GM21381 (cell line): Measurements from ENCODE around the gene RGS12.

Experiments
- ATAC-seq: cut with Tn5 transposase; IDR thresholded peaks from one replicate; pipeline ENCODE4 v1.9.1; 2021; ENCODE audit warnings: mild to moderate bottlenecking, moderate library complexity; ENCODE audit not compliant: unreplicated experiment

Gene RGS12

DNA sequence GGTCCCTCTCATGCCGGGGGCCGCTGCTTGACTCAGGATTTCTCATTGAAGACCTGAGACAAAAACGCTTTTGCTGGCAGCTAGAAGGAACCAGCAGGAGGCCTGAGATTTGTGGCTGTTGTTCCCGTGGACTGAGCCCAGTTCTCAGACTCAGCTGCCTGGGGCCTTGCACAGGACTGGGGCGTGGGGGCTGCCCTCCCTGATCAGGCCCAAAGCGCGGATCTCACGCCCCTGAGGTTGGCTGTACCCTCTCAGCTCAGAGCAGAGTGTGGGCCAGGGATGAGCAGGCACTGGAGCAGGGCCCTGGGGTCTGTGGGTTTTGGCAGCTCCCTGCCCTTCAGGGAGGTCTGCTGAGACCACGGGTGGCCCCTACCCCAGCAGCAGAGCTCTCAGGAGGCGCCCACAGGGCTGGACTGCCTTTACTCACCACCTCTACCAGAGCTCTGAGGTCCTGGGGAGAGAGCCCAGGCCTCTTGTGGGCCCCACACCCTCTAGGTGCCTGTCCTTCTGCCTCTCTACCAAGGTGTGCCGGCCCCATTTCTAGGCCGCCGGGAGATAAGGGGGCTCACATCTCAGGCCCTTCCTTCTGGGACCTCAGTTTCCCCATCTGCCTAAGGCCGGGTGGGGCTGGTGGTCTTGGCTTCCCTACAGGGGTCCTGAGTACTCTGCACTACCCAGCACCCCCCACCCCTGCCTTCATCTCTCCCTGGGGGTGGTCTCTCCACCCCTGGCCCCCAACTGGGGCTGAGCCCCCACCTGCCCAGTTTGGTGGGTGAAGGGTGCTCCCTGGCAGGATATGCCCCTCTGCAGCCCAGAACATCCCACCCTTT lies 38.3 kb upstream of the RGS12 start:
- no peak for ATAC-seq

DNA sequence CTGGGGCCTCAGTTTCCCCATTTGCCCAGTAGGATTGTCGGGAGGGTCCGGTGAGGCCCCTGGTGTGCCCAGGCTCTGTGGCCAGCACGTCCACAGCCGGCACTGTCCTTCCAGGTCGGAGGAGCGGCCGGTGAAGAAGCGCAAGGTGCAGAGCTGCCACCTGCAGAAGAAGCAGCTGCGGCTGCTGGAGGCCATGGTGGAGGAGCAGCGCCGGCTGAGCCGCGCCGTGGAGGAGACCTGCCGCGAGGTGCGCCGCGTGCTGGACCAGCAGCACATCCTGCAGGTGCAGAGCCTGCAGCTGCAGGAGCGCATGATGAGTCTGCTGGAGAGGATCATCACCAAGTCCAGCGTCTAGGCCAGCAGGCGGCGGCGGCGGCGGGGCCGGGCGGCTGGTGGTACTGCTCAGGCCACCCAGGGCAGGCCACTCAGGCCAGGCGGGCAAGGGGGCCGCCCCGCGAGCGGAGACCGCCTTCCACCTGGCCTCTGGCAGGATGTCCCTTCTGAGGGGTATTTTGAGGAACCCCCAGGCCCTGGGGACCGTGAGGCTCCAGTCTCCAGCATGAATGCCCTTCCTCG lies 37.1 kb upstream of the RGS12 start:
- no peak for ATAC-seq

DNA sequence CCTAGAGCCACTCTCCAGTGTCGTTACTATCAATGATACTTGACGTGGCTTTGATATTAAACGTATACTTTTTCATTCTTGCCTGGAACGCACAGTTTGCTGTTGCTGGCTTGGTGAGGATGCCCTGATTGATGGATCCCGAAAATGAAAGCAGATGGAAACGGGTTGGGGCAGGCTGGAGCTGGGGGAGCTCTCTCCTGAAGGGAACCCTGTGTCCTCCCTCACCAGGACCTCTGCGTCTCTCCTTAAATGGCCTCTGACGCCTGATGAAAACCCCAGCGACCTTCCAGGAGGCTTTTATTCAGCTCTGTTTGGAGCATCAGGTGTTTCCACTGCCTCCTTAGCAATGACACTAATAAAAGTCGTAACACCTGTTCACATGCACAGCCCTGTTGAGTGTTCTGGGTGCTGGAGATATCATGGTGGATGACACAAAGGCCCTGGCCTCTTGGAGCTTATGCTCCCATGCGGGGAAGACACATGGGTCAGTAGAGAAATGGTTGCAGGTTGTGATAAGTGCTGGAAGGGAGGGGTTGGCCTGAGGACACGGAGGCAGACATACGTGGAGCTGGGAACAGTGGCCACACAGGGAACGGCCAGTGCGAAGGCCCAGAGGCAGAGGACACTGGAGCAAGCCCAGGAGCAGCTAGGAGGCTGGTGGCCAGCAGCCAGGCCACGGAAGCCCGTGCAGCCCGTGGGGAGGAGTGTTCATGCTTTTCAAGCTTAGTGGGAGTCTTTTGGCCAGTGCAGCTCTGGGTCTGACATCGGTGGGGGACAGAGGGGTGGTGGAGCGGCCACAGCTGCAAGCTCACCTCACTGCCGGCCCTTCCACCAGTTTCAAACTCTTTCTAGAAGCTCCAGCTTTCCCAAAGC lies 36.4 kb upstream of the RGS12 start:
- no peak for ATAC-seq

DNA sequence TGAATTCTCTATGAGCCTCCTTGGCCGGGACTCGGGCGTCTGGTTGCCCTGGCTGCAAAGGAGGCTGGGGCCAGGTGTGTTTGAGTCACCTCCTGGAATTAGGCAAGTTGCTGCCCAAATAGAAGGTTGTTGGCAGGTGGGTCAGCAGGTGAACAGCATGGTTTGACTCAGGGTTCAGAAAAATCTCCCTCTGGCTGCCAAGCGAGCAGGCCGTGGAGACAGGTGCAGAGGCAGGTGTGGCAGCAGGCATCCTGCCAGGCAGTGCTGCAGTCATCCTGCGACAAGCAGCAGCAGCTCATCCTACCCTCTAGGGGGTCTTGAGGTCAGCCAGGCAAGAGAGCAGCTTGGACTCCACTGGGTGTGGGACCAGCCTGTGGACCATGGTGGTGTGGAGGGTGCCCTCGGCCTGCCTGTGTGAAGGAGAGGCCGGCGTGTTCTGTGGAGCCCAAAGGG lies 35.7 kb upstream of the RGS12 start:
- no peak for ATAC-seq

DNA sequence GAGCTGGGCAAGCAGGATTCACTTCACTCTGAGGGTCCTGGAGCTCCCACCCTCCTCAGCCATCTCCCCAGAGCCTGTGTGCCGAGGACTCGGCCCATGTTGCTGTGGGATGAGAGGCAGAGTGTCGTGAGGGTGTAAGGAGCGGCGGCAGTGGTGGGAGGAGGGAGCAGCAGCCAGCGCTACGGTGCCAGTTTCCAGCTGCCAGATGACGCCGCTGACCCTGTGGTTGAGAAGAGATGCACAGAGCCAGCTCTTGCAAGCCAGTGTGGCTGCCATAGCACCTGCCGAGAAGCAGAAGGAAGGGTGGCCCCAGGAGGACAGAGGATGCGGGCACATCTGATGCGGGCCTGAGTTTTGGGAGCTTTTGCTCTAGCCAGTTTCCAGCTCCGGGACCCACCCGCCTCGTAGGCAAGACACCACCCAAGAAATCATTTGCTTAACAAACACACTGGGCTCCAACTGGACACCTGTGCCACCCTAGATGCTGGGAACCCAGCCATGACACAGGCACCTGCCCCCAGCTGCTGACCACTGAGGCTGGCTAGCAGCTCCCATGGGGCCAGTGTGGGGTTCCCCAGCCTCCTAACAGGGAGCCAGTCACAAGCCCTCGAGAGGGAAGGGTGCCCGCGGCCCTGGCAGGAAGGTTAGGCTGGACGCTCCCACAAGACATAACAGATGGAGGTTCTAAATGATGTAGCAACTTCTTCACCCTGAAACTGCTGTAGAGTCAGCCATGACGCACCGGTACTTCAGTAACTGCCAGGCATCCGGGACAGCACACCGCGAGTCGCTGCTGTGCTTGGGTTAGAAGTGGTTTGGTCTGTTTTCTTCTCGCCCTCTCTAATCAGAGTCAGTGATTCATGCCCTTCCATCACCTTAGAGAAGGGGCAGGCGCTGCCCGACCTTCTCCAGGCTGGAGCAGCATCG lies 35.0 kb upstream of the RGS12 start:
- ATAC-seq, result peak; percentile 46

DNA sequence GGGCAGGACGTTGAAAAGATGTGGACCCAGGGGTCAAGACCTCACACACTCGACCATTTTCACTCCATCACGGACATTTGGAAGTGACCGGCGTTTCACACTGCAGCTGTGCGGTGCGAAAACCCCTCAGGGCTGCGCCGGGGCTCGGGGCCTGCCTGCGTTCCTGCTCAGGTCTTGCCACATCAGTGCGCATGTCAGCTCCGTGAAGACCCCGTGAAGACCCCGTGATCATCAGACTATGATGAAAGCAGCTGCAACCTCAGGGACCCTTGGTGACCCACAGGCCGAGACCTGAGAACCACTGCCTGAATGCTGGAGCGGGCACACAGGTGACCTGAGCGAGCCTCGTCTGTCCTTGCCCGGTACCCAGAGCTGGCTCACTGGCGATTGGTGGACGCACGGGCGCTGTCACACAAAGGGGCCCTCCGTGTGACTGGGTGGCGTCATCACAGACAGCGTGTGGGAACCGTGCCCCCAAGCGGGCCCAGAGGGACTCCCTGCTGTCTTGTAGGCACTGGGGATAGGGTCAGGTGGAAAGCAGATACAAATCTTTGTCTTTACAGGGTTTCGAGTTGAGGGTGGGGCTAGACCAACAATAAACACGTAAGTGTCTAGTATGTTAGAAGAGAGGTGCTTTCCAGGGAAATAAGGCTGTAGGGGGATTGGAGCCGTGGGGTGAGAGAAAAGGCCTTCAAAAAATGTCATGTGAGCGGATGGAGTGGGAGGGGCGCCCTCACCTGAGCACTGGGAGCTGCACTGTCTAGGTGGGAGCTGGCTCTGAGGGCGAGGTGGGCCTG lies 31.2 kb upstream of the RGS12 start:
- ATAC-seq, result no peak

DNA sequence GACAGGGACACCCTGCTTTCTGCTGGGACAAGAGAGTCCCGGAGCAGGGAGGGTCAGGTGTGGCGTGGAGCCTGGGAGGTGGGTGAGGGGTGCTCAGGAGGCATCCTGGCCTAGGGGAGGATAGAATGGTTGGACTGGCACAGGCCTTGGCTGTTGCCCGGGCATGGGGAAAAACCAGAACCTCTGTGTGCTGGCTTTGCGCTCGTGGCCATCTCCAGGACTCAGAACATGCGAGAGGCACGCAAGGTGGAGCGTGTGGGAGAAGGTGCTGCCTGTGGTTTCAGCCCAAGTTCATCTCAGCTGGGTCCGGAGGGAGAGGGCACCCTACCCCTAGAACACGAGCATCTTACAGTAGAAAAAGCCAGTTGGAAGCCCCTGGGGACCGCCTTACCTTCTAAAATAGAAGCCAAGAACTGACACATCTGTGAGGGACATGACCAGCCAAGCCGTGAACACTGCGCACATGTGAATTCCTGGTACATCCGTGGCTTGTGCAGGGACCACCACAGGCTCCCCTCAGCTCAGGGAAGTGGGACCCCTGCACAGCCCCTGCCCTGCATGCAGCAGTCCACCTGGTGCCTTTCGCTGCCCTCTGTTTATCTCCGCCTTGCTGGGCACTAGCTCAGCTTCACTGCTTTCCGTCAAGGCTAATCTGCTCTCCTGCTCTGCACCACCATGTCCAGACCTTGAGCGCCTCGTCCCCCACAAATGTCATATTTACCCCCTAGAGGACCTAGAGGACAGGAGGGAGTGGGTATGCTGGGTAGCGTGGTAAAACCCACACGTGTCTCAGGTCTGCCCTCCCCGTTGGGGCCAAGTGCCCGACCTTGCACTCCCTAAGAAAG lies 30.4 kb upstream of the RGS12 start:
- no peak for ATAC-seq

DNA sequence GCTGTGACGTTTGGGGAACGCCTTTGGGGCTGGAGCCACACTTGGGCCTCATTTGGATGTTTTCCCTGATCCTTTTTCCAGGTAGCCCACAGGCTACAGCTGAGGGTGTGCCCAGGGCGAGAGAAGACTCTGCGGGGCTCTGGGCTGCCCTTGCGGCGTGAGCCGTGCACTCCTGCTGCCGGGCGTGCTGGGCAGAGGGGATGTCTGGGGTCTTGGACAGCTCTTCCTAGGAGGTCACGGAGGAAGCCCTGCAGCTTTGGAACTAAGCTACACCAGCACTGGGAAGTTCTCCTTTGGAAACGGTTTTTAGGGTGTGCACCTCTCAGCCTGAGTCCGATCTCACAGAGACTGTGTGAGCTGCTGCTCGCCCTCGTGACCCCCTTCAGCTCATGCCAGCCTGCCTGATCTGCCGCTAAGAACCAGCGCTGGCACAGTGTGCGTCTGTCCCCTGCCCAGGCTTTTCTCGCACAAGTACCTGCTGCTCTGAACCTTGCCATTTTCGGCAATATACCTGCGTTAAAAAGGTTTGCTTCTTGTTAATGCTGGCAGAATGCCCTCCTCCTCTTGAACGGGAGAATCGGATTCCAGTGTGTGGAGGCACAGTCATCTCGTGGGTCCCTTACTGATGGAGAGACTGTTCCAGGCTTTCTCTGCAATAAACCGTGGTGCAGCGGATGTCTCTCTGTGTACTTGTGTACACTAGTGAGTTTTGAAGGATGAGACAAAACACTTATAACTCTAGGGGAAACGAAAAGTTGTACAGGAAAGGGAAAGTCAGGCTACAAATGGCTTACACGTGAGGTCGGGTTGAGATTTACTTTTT lies 29.6 kb upstream of the RGS12 start:
- no peak for ATAC-seq

DNA sequence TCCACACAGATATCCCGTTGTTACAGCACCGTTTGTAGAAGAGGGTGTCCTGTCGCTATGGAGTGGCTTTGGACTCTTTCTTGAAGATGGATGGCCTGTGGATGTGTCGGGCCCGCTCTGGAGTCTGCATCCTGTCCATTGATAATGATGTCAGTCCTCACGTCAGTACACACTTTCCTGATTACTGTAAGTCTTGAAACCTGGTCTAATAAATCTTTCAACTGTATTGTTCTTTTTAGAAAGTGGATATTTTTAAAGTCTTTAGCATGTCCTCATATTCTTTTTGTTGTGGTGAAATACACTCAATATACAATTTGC lies 29.0 kb upstream of the RGS12 start:
- ATAC-seq, result no peak

DNA sequence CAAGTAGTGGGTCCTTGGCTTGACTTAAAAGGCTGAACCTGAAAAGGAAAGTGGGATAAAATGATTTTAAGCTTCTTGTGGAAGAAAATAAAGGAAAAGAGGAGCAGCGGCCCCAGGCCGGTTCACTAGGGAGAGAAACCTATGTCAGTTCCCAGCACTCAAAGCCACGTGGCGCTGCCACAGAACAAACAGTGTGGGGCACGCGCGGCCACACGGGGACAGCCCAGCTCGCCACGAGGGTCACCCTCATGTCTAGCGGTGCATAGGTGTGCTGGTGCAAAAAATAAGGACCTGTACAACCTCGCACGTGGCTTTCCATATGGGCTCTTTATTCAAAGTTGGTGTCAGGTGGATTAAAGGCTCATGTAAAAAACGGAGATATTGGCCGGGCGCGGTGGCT lies 26.7 kb upstream of the RGS12 start:
- ATAC-seq, result no peak

DNA sequence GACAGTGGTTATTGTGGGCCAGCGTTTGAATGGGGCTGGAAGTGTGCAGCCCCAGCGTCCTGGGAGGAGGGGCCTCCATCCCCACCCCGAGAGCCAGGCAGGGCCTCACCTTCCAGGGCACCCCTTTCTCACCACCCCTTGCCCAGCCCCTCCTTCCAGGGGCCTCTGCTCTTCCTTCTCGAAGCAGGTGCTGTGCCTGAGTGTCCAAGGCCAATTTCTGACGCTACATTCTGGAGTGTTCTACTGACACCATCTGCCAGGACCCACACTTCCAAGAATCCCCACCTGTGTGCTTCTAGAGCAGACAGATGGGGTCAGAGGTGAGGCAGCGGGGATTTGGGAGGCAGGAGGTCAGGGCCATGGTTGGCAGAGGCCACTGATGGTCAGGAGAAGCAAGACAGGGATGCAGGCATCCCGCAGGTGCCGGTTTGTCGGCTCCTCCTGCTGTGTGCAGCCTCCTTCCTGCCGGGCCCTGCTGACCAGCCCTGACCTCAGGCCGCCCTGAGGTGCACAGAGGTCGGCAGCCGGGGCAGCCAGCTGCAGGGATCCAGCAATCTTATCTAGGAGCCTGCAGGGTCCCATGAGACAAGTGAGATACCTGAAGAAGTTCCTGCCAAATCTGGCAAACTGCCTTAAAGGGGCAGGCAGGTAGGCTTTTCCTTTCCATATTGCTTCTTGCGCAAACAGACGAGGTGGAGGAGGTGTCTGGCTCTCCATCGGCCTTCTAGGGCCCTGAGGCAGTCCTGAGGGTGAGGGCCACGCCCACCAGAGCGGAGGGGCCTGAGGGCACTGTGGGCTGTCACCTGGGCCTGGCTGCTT lies 25.0 kb upstream of the RGS12 start:
- ATAC-seq, result no peak

DNA sequence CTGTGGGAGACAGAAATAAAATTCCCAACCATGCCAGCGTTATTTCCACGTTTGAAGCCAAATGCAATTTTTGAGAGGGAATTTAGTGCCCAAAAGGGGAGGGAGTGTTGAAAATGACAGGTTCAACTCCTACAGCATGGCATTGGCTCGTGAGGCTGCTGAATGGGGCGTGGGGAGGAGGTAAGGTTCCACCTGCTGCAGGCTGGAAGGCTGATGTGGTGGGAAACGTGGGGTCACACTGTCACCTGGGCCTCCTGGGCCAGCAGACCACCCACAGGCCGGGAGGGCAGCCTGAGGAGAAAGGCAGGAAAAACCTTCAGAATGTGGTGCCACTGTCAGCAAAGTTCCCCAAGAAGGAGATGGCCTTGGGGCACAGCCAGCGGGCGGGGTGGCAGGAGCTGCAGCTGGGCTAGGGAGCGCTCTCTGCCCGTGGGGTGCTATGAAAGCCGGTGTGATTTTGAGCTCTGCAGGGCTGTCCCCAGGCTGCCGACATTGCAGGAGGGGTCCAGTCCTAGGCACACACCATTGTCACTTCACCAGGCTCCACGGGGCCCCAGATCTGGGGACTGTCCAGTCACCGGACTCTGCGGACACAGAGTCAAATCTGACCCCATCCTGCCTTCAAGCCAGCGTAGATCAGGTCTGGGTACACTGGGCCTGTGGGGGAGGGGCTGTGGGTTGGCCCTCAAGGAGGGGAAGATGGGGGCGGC lies 24.3 kb upstream of the RGS12 start:
- no peak for ATAC-seq

DNA sequence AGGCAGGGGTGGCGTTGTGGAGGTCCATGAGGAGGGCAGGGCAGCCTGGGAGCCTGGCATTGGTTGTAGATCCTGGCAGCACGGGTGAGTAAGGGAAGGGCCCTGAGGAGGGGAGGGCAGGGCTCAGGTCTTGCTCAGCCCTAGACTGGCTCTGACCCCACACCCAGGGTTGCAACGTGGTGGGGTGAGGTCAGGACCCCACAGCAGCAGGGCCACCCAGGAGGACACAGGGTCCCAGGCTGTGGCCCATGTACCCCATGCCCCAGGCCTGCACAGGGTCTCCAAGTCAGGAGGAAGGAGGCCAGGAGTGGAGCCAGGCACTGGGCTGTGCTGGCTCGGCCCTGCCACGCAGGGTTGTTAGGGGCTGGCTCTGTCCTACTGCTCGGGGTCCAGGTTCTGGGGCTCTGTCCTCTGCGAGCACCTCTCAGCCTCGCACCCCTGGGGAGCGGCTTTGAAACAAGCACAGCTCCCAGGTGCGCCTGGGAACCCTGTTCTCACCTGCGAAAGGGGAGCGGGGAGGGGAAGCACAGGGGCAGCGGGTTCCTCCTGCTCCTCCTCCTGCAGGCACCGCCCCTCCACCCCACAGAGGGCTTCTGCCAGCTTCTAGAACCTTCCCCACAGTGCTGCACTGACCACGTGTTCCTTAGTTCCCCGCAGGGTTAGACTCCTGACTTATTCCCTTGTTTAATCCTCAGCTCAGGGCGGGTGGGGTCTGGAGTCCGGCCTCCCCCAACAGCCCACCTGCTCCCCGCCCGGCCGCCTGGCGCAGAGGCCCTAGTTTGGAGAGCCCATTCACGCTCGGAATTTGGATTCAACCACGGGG lies 23.5 kb upstream of the RGS12 start:
- ATAC-seq, result no peak

DNA sequence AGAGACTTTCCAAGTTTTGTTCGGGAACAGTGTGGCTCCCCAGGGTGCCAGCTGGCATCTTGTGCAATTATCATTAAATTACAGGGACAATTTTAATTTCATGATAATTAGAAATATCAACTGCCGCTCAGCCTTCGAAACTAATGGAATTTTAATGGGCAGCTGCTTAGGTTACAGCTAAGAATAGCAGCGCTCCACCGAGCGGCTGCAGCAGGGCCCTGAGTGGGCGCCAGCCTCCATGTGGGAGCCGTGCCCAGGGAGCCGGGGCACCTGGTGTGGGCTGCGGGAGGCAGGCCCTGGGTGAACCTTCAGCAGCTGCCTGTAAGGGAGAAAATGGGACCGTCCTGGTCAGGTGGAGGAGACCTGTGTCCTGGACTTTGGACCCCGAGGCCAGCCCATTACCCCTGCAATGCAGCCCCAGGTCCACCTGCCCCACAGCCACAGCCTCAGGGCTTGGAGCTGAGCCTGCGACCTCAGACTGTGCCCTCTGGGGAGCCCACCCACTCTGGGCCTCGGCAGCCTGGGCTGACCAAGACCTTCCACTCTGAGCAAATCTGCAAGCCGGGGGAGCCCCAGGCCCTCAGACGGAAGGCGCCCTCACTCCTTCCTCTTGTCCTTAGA lies 22.7 kb upstream of the RGS12 start:
- no peak for ATAC-seq

DNA sequence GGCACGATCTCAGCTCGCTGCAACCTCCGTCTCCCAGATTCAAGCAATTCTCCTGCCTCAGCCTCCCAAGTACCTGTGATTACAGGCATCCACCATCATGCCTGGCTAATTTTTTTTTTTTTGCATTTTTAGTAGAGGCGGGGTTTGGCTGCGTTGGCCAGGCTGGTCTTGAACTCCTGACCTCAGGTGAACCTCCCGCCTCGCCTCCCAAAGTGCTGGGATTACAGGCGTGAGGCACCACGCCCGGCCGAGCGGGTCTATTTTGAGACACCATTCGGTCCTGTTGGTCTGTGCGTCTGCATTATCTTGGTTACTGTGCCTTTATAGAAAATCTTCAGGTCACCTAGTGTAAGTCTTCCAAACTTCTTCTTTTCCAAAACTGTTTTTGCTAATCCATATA lies 21.7 kb upstream of the RGS12 start:
- no peak for ATAC-seq
